ENCODE data around the gene BRINP3.

DNA sequence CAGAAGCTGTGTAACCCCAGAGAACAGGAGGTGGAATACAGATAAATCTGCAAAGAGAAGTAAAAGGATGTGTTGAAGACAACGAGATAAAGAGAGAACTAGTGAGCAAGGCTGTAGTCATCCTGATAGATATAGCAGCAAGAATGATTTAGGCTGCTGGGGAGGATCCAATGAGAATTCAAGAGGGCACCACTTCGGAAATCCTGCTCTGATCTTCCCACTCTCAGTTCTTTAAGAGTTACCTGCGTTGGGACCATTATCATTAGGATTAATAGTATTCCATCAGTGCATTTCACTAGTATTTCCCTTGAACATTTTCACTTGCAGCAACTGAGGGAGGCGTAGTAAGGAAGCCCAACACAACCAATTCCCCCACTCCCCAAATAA lies at the start of gene BRINP3:
- no peak for TF ChIP-seq POLR2A (IDR thresholded peaks at IDR 0.05; ENCODE audit: low read depth, low read length)
- no peak for TF ChIP-seq POLR2AphosphoS5 (IDR thresholded peaks at IDR 0.05; ENCODE audit: low read depth, low read length)
- TF ChIP-seq PAX5 (IDR thresholded peaks at IDR 0.05; ENCODE audit: insufficient read depth, low read length, severe bottlenecking): no peak
- no peak for TF ChIP-seq SPI1 (IDR thresholded peaks at IDR 0.05; ENCODE audit: low read depth, low read length)
- TF ChIP-seq TAF1 (IDR thresholded peaks at IDR 0.05; ENCODE audit: low read depth, low read length): no peak
- TF ChIP-seq POU2F2 (IDR thresholded peaks at IDR 0.05; ENCODE audit: low read depth, low read length): no peak
